DOHH2 (cell line): Measurements from ENCODE around the gene ZNF22.

Experiments used
- EZH2phosphoT487 ChIP-seq: fragments of 200-600 bp; sonication (generic); IDR thresholded peaks from 2 replicates; pipeline ENCODE4 v1.6.1; 2017; ENCODE audit warnings: borderline replicate concordance, mild to moderate bottlenecking, antibody characterized with exemption, low read length, moderate library complexity, mixed read lengths
- TF ChIP-seq, protein P1 (sequence below): fragments of 200-600 bp; sonication (generic); IDR thresholded peaks from one replicate; pipeline ENCODE4 v1.5.1; 2014; ENCODE audit warnings: antibody characterized with exemption, mild to moderate bottlenecking, low read depth, low read length; ENCODE audit not compliant: poor library complexity, severe bottlenecking

DNA sequence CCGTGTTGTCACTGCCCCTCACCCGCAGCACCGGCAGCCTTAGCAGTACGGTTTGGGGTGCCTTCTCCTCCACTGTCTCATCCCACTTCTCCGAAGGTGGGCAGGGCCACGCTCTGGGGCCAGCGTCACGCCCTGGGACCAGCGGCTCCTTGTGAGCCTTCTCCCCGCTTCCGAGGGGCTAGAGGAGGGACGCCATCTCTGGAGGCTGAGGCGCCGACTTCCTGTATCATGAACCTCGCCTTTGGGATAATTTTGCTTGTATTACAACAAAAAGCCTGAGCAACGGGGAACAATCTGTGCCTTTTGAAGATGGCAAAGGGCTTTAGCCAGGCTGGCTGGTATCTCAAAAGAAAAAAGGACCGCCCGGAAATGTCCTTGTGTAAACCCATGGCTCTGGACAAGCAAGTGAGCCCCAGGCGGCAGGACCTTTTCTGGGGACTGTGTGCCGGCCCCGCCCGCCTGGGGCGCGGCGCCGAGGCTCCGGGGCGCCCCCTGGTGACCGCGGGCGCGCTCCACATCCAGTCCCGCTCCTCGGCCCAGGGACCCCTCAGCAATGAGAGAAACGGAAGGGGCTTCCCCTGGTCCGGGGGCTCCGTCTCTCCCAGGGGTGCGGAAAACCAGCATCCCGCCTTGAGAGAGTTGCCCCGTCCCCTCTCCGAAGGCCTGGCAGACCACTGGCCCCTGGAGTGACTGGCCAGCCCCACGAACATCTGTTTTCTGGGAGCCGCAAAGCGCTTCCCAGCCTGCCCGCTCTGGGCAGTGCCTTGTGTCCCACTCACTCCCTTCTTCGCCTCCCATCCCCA lies 25.9 kb upstream of the ZNF22 start:
- TF ChIP-seq, protein P1, sequence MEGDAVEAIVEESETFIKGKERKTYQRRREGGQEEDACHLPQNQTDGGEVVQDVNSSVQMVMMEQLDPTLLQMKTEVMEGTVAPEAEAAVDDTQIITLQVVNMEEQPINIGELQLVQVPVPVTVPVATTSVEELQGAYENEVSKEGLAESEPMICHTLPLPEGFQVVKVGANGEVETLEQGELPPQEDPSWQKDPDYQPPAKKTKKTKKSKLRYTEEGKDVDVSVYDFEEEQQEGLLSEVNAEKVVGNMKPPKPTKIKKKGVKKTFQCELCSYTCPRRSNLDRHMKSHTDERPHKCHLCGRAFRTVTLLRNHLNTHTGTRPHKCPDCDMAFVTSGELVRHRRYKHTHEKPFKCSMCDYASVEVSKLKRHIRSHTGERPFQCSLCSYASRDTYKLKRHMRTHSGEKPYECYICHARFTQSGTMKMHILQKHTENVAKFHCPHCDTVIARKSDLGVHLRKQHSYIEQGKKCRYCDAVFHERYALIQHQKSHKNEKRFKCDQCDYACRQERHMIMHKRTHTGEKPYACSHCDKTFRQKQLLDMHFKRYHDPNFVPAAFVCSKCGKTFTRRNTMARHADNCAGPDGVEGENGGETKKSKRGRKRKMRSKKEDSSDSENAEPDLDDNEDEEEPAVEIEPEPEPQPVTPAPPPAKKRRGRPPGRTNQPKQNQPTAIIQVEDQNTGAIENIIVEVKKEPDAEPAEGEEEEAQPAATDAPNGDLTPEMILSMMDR: peak; percentile 88
- no peak for TF ChIP-seq EZH2phosphoT487
